ENCODE data around the gene LRIT2.
"Not testable (repeated sequence)": the region's sequence is repeated elsewhere in the genome, so short reads cannot be mapped to it uniquely, and the experiment has no call there.

LRIT2 gene

DNA sequence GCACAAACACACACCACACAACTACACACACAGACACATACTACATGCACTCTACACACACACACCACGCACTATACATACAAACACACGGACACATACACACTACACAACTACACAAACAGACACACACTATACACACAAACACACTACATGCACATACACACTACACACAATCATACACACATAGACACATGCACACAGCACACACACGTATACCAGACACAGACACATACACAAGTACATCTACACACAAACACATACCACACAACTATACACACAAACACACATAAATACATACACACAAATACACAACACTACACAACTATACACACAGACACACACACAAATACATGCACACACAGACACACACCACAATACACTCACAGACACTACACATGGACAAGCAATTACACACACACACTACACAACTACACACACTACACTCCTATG, 47.2 kb downstream of the LRIT2 start:
- DNase-seq, result no peak

DNA sequence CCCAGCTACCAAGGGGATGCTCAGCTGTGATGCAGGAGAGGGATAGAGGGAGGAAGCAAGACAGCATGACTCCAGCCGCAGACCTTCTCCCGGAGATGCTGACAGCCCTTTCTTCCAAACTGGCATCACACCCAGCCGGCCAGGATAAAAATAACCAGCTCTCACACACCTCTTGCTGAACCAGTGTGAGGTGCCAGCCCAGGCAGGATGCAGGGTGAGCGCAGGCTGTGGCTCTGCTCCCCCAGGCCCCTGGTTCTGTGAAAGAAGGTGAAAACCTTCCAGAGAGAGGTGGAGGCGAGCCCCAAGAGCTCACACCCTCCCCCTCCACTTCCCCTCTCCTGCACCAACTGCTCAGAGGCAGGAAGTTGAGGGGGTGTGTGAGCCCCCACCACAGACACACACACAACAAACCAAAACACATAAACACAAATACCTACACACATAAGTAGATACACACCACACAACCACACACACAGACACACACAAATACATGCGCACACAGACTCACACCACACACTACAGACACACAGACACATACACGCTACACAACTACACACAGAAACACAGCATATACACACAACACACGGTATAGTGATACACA, 47.7 kb downstream of the LRIT2 start:
- no peak for DNase-seq

DNA sequence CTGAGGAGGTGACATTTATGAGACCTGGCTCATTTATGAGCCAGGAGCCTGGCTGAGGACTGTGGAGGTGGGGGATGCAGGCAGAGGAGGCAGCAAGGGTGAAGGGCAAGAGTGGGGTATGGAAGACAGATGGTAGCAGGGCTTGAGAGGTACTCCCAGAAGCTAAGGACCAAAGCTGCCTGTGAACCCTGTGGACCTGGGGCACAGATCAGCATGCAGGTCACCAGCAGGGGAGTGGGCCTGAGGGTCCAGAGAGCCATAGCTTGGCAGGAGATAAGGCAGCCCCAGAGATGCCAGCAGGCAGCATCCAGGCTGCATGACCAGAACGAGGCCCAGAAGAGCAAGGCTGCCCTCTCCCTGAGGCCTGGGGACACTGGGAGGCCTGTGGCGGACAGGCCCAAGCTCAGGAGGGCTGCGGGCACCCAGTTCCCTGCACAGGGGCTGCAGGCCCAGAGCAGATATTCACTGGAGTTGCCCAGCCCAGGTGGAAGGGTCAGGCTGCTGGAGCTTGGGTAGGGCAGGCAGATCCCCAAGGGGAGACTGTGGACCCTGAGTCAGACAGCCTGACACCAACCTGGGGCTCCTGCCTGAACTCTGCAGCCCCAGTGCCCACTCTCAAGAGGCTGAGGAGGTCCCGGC, 48.4 kb downstream of the LRIT2 start:
- DNase-seq, result no peak

DNA sequence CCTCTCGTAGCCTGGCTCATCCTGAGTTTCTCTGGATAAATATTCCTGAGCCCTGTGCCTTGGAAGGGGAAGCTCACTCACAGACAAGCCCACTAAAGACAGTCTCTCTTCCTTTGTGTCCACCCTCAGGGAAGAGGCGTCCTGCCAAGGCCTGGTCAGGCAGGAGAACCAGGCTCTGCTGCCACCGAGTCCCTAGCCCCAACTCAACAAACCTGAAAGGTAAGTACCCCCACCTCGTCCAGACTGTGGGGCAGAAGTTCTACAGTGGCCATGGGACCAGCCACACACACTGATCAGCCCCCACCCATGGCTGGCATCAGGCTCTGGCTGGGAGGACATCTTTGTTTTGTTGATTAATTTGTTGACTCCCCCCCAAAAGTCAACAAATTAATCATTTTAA, 49.0 kb downstream of the LRIT2 start:
- DNase-seq, result no peak

DNA sequence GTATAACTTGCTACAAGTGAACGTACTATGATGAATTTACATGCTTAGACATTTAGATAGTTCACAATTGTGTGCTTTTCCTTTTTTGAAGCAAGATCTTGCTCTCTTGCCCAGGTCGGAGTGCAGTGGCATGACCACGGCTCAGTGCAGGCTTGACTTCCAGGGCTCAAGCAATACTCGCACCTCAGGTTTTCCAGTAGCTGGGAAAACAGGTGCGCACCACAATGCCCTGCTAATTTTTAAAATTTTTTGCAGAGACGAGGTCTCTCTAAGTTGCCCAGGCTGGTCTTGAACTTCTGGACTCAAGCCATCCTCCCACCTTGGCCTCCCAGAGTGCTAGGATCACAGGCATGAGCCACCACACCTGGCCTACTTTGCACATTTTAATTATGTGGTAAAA, 49.9 kb downstream of the LRIT2 start:
- no peak for DNase-seq

DNA sequence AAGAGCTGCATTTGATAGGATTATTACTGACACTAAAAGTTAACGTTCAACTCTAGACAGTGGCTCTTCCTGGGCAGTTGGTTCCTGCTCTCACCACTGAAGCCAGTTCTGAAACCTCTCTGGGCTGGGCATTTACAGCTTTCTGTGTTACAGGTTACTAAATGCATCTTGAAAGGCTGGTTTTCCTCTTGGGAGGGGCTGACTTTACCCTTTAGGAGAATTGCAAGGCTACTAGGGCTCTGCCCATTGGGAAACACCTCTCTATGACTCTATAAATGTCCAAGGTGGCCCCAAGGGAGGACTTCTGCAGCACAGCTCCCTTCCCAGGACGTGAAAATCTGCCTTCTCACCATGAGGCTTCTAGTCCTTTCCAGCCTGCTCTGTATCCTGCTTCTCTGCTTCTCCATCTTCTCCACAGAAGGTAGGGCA, 51.8 kb downstream of the LRIT2 start, which contains the start of gene GPR15LG:
Gene GPR15LG, plus strand, starts transcription at position 301 of the 429 bp plus-strand sequence. Its CDS starts 51 bp downstream, at position 352.
- no peak for DNase-seq

DNA sequence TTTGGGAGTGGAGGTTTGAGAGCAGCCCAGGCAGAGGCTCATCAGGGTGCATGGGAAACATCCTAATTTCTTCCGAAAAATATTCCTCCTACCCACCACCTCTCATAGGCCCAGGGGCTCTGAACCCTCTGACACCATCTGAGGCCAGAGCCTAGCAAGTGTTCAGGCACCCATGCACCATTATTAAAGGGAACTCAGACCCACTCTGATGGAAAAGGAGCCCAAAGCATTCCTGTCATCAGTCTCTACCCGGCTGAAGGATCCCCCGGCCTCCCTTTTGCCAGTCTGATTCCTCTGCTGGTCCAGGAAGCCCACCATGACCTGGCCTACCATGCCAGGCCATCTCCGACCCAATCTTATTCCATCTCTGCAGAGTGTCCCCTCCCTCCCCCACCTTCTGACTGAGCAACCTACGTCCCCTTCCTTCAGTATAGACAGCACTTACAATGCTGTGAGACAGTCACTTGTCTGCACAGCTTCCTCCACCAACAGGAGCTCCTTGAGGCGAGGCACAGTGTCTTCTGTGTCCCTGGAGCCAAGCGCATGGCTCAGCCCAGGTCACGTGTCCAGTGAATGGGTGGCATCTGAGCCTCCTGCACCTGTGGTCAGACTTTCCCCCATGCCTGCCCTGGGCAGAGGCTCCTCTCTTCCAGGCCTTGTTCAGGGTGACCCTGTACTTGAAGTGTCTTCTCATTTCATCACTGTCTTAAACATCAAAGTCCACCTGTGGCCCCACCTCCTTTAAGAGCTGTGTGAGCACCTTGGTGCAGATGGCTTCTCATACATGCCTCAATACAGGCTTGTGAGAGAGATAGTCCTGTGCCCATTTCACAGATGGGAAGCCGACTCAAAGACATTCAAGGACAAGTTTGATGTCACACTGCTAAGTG, 52.6 kb downstream of the LRIT2 start:
- no peak for DNase-seq

DNA sequence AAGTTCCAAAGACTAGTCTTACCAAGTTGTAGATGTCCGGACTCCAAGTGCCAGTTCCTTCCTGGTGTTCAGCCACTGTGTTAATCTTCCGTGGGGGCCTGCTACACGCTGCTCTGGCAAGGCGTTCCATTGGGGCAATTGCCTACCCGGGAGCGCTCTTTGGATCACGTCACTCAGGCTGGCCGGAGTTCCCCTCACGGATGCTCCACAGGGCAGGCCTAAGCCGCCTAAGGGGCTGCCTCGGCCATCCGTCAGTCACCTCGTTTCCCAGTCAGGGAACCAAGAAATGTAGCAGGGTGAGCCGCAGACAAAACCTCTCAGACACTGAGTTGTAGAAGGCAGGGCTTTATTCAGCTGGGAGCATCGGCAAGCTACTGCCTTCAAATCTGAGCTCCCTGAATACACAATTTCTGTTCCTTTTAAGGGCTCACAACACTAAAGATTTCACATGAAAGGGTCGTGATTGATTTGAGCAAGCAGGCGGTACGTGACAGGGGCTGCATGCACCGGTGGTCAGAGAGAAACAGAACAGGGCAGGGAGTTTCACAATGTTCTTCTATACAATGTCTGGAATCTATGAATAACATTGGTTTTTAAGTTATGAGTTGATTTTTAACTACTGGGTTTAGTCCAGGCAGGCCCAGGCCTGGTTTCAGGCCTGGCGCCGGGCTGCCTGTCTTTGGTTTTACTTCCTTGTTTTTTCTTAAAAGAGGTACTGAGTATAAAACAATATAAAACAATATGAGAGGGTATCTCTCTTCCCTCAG, 53.5 kb downstream of the LRIT2 start:
- DNase-seq, result not testable (repeated sequence)

DNA sequence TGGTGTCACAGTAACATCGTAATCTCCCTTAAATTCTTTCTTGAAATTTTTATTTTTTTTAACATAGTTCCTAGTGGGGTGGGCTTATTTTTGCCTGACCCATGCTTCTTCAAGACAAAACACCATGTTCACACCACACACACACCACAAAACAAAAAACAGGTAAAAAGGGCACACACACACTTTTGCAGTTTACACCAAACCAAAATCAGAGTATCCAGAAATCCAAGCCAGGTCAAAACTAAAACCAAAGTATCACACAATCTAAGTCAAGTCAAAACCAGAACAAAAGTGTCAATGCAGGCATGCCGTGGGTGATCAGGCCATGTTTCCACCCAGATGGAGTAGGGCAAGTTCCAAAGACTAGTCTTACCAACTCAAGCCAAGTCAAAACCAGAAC, 54.1 kb downstream of the LRIT2 start:
- not testable (repeated sequence) for DNase-seq
